Esophagus squamous epithelium (tissue), 5 donors: Measurements from ENCODE around the gene TCP11L2. TPM values are rescaled to one million over a fixed set of nuclear protein-coding genes. Genes with fewer than 3 reads are reported as not detected.

ENCODE experiments used
- DNase-seq: peaks from one replicate; lab custom pipeline; 2025; lab: John Stamatoyannopoulos, UW
- H3K27ac ChIP-seq, 4 donors: fragments of 200-600 bp; sonication (generic); one replicate each; pipeline ENCODE4 v1.5.1; 2016 to 2019; ENCODE audit warnings: mild to moderate bottlenecking in 1 of 4
- H3K27me3 ChIP-seq, 4 donors: fragments of 200-600 bp; sonication (generic); 1 replicate in 3 of 4; 2 replicates in 1 of 4; pipeline versions ENCODE4 v1.5.1 to v1.6.0; 2017 to 2021; ENCODE audit warnings: antibody characterized with exemption in 1 of 4
- H3K36me3 ChIP-seq, 3 donors: fragments of 200-600 bp; sonication (generic); one replicate each; pipeline ENCODE4 v1.5.1; 2016 to 2019
- H3K4me1 ChIP-seq, 3 donors: fragments of 200-600 bp; sonication (generic); one replicate each; pipeline ENCODE4 v1.5.1; 2017 to 2019
- H3K4me3 ChIP-seq, 4 donors: fragments of 200-600 bp; sonication (generic); 1 replicate in 3 of 4; 2 replicates in 1 of 4; pipeline ENCODE4 v1.5.1; 2016 to 2019; ENCODE audit warnings: mild to moderate bottlenecking in 2 of 4, moderate library complexity in 1 of 4
- H3K9me3 ChIP-seq, 3 donors: fragments of 200-600 bp; sonication (generic); one replicate each; pipeline ENCODE4 v1.5.1; 2016 to 2019
- CTCF ChIP-seq, 6 experiments: fragments of 450-650 bp in 4 of 6; fragments of 200-600 bp in 2 of 6; sonication (generic) in 2 of 6; IDR thresholded peaks; one replicate each; pipeline ENCODE4 v1.5.1; 2016 to 2019; ENCODE audit warnings: antibody characterized with exemption in 6 of 6, mild to moderate bottlenecking in 4 of 6, moderate library complexity in 4 of 6
- POLR2A ChIP-seq, 4 donors: fragments of 450-650 bp; IDR thresholded peaks; one replicate each; pipeline ENCODE4 v1.6.1; 2017; ENCODE audit warnings: antibody characterized with exemption in 4 of 4, mild to moderate bottlenecking in 4 of 4, moderate library complexity in 3 of 4
- WGBS, 2 donors: methylation state at CpG; one replicate each; pipeline ENCODE4 v1.1.5; 2018; 5-methylcytosine and 5-hydroxymethylcytosine counted together
- intact Hi-C: fragments of 100-400 bp; cut with DNase I; formaldehyde crosslinking; loops from one replicate; pipeline ENCODE4 v1.15.0; 2022
- total RNA-seq, 4 donors: library from RNA; depleted of rRNA; stranded (reverse); fragments of >200 nt; gene quantifications; one replicate each; pipeline ENCODE4 v1.1.0, GENCODE V29; 2016
- donor health status: DM: yes; HTN: yes; CAD: no.

TCP11L2 gene
- total RNA-seq, 4 donors from 2014 or later: 17.3 to 52.8 (median 27.7) TPM

- TF ChIP-seq CTCF (IDR thresholded peaks at IDR 0.05) (no peak), POLR2A (IDR thresholded peaks at IDR 0.05) (no peak)
- WGBS, 2 donors: 75 to 90% methylated on average over 7 of the region's 7 CpGs
- Histone ChIP-seq H3K4me3 (no peak overlapping the region), H3K27me3 (no peaks in the 10 kb centered on the region), H3K27ac (no peak overlapping the region), H3K4me1 (no peaks in the 10 kb centered on the region), H3K9me3 (no peaks in the 10 kb centered on the region), H3K36me3 (peaks cover 0 to 98% (median 16%) of the 10 kb centered on the region in 3 donors)
- DNase-seq: no peak
- intact Hi-C loops: no loop called here
These were observed 26.2 kb downstream of the TCP11L2 start for GRCh38 chr12:106328735-106329134.

GRCh38 chr12:106329231-106329982 is 26.9 kb downstream of the TCP11L2 start:
- intact Hi-C loops: no loop called here
- Histone ChIP-seq H3K9me3 (no peaks in the 10 kb centered on the region), H3K4me3 (no peak overlapping the region), H3K36me3 (peaks cover 0 to 98% (median 9%) of the 10 kb centered on the region in 3 donors), H3K27ac (peak overlapping the region in 1 of 4 donors; percentile 3), H3K27me3 (no peaks in the 10 kb centered on the region), H3K4me1 (no peaks in the 10 kb centered on the region)
- DNase-seq: no peak
- WGBS, 2 donors: 80 to 81% methylated on average over 12 of the region's 12 CpGs
- TF ChIP-seq POLR2A (IDR thresholded peaks at IDR 0.05) (no peak), CTCF (IDR thresholded peaks at IDR 0.05) (no peak)

GRCh38 chr12:106331599-106331998 is 29.1 kb downstream of the TCP11L2 start:
- TF ChIP-seq POLR2A (IDR thresholded peaks at IDR 0.05) (no peak), CTCF (IDR thresholded peaks at IDR 0.05) (no peak)
- no peak for DNase-seq
- no peak overlapping the region for H3K27ac ChIP-seq
- no peaks in the 10 kb centered on the region for H3K27me3 ChIP-seq
- no peak overlapping the region for H3K4me3 ChIP-seq
- 81 to 100% methylated on average over 2 of the region's 2 CpGs for WGBS, 2 donors
- H3K4me1 ChIP-seq: peaks cover 5 to 18% (median 7%) of the 10 kb centered on the region in 3 donors
- intact Hi-C loops: no loop called here
- H3K36me3 ChIP-seq: peaks cover 0 to 96% (median 3%) of the 10 kb centered on the region in 3 donors
- no peaks in the 10 kb centered on the region for H3K9me3 ChIP-seq

- Histone ChIP-seq H3K27me3 (no peaks in the 10 kb centered on the region), H3K4me1 (peaks cover 5 to 22% (median 7%) of the 10 kb centered on the region in 3 donors), H3K36me3 (peaks cover 0 to 96% (median 3%) of the 10 kb centered on the region in 3 donors), H3K27ac (no peak overlapping the region), H3K9me3 (no peaks in the 10 kb centered on the region), H3K4me3 (no peak overlapping the region)
- DNase-seq: no peak
- intact Hi-C loops: no loop called here
- TF ChIP-seq CTCF (IDR thresholded peaks at IDR 0.05) (no peak), POLR2A (IDR thresholded peaks at IDR 0.05) (no peak)
These were observed 30.0 kb downstream of the TCP11L2 start for GRCh38 chr12:106332536-106332935.

GRCh38 chr12:106333010-106333409 is 30.5 kb downstream of the TCP11L2 start:
- no peaks in the 10 kb centered on the region for H3K9me3 ChIP-seq
- DNase-seq: no peak
- no peak overlapping the region for H3K4me3 ChIP-seq
- H3K27me3 ChIP-seq: no peaks in the 10 kb centered on the region
- no peak for TF ChIP-seq POLR2A (IDR thresholded peaks at IDR 0.05)
- TF ChIP-seq CTCF (IDR thresholded peaks at IDR 0.05): no peak
- H3K27ac ChIP-seq: no peak overlapping the region
- intact Hi-C loops: no loop called here
- WGBS, 2 donors: 48 to 94% methylated on average over 2 of the region's 2 CpGs
- peaks cover 0 to 93% (median 3%) of the 10 kb centered on the region in 3 donors for H3K36me3 ChIP-seq
- peaks cover 5 to 22% (median 7%) of the 10 kb centered on the region in 3 donors for H3K4me1 ChIP-seq
